CD4-positive, alpha-beta T cell treated with Interleukin-1 beta for 1 hour (primary cell): ENCODE data around the gene CASP3.
"Not testable (repeated sequence)": the region's sequence is repeated elsewhere in the genome, so short reads cannot be mapped to it uniquely, and the experiment has no call there.

Source experiments
- DNase-seq, 2 donors: peaks; one replicate each; pipeline ENCODE4 v3.0.0-alpha.2; 2020 to 2022

Gene CASP3

DNA sequence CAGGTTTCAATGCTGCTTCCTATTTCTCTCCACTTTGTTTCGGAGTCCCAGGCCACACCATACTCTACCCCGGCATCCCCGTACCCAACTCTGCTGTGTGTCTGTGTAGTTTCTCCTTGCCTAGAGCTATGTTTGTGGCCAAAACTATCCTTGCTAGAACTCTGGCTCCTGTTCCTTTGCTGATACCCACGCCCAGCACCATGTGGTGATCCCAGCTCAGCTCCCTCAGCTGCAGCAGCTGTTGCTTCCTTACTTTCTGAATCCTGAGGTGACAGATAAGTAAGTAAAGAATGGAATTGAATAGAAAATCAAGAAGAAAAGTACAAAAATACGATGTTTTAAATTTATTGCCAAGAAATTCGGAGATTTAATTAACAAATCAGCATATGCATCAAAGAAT is 55.8 kb downstream of the CASP3 start:
- no peak for DNase-seq

- not testable (repeated sequence) for DNase-seq
These were observed 57.4 kb downstream of the CASP3 start for GRCh38 chr4:184591747-184592270.

DNA sequence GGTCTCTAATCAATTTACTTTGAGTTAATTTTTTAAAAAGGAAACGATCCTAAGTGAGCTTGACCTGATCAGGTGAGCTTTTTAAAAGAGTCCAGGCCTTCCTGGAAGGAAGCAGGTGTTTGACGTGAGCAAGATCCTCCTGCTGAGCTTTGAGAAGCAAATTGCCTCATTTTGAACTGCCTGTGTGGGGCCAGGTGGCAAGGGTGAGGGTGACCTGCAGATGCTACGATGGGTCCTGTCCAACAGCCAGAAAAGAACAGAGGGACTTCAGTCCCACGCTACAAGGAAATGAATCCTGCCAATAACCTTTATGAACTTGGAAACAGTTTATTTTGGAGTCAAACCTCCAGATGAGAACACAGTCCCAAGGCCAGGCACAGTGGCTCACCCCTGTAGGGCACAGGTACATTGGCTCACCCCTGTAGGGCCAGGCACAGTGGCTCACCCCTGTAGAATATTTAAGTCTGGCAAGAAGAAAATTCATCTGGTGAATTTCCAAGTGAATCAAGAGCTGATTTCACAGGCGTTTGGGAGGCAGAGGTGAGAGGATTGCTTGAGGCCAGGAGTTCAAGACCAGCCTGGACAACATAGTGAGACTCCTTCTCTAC is 58.1 kb downstream of the CASP3 start:
- no peak for DNase-seq

- DNase-seq = no peak
These were observed 59.1 kb downstream of the CASP3 start for GRCh38 chr4:184590196-184590595.

DNA sequence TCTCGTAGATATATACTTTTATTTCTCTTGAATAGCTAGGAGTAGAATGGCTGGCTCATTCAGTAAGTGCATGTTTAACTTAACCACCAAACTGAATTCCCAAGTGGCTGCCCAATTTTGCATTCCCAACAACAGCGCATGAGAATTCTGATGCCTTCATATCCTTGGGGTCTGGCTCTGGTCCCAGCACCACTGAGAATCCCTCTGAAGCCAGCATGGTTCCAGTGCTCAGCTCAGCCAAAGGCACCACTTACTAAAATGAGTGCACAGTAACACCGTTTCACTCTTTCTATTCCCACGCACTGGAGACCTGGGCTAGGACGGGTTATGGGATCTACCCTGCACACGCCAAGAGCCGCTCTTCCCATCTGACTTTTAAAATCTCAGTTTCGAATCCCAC is 60.4 kb downstream of the CASP3 start:
- DNase-seq = no peak

DNA sequence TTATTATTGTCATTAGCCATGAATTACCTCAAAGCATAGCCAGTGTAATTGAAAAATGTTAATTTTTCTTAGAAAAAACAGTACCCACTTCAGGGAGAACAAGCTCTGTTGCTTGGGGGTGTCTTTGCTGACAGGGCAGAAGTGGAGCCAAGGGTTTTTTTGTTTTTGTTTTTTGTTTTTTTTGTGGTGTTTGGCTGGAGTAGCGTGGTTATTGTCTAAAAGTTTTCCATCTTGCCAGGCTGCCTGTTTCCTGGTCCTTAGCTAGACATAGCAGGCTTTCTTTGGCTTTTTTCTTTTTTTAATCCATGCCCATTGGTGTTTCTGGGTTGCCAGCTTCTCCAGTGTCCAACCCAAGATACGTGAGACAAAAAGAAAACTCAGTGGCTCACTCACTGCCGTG is 61.5 kb downstream of the CASP3 start:
- DNase-seq = no peak

DNA sequence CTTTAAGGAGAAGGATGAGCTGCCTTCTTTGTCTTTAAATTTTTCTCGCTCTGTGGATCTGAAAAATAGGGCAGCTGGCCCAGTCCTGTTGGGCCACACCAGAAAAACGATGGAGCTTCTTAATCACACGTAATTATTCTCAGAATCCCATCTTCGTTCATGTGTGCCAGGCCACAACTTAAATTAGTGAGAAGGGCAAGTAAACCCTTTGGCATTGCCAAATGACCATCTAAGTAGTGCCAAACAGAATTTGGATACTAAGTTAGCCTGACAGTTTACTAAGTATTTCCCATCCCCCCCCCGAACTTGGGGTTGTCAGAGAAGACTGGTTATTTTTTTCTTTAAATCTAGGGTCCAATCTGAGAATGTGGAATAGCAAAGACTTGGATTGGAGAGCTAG is 62.0 kb downstream of the CASP3 start:
- no peak for DNase-seq

DNA sequence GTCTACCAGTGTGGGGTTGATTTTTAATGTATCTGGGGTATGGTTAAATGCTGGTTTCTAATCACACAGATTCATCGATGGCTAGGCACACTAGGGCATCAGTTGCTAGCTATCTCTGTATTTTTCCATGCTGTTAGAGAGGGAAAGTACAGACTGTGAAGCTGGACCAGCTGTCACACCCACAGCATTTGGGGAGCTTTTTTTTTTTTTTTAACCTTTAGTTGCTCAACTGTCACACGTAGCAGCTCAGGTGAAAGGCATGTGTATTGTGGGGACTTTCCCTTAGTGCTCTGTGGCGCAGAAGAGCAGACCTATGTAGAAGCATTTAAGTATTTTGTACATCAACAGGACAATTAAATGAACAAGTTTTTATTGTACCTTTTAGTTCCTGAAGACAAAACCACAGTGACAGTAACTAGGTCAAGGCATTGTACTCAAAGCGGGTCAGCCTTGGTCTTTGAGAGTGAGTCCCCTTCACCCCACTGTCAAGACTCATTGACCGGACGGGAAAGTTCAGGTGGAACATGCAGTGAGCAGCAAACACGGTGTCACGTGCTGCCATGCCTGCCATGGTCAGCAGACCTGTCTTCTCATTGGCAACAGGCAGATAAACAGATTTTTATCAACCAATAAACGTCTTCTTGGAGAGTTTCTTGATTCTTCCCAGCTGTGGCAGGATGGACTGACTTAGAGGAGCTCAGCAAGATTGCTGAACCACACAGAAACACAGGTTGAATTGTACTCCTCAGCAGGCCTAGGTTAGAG is 65.3 kb downstream of the CASP3 start:
- DNase-seq = no peak
